Measurements from ENCODE around the gene STUB1. TPM values are rescaled to one million over a fixed set of nuclear protein-coding genes. Genes with fewer than 3 reads are reported as not detected.

STUB1 gene
- total RNA-seq, result 10 to 100 TPM; 67.4 to 84.3 TPM
- polyA plus RNA-seq, result 100 to 1,000 TPM; 126 to 169 TPM
- long read RNA-seq, donor 1, transcript STUB1-201 (7 exons, 1,472 nt), result major isoform, 18 of 24 reads
- long read RNA-seq, donor 1, partial matches to known transcripts, result 3 of 24 reads
- long read RNA-seq, donor 1, other reads (novel, unspliced or antisense), result 0 of 24 reads
- long read RNA-seq, donor 2, transcript STUB1-201 (7 exons, 1,472 nt), result major isoform, 83 of 106 reads
- long read RNA-seq, donor 2, partial matches to known transcripts, result 6 of 106 reads
- long read RNA-seq, donor 2, other reads (novel, unspliced or antisense), result 14 of 106 reads

DNA sequence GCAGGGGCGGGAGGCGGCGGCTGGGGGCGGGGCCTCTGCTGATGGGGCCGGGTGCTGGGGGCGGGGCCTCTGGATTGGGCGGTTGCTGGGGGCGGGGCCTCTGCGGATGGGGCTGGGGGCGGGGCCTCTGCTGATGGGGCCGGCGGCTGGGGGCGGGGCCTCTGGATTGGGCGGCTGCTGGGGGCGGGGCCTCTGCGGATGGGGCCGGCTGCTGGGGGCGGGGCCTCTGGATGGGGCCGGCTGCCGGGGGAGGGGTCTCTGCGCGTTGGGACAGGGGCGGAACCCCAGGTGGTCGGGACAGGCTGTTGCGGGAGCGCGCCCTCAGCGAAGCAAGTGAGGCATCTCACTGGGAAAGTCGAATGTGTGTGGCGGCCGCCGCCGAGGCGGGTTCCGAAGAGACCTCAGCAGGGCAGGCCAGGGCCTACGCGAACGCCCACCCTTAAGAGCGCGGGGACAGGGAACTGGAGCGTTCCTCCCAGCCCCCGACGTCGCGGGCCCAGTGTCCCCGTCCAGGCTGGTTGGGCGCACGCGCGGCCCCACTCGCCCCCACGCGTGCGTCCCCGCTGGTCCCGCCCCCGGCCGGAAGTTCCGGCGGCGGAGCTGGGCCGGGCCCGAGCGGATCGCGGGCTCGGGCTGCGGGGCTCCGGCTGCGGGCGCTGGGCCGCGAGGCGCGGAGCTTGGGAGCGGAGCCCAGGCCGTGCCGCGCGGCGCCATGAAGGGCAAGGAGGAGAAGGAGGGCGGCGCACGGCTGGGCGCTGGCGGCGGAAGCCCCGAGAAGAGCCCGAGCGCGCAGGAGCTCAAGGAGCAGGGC is at the start of gene STUB1:
Gene STUB1, plus strand, starts transcription at position 597 of the 811 bp plus-strand sequence. Its CDS starts 116 bp downstream, at position 713.
- 1% methylated on average over 66 to 91 of the region's 91 CpGs for WGBS, 2 donors
- Histone ChIP-seq H3K4me1 (ENCODE audit: control insufficient read depth in 1 of 2, insufficient read depth in 2 of 2, low read length in 2 of 2) (no peaks in the 10 kb centered on the region), H3K27ac (ENCODE audit: low read depth in 1 of 2, low read length in 2 of 2) (peak within 1 kb of the TSS in 1 of 2 donors; percentile 80), H3K27me3 (ENCODE audit: control insufficient read depth in 1 of 2, insufficient read depth in 2 of 2, low read length in 1 of 2) (no peaks in the 10 kb centered on the region), H3K9me3 (ENCODE audit: control insufficient read depth, low read length) (no peaks in the 10 kb centered on the region), H3K4me3 (ENCODE audit: low read length in 2 of 2) (peak within 1 kb of the TSS; percentile 67 to 73), H3K36me3 (ENCODE audit: control insufficient read depth in 1 of 2, insufficient read depth in 2 of 2, low read length in 1 of 2) (peaks cover 0 to 5% of the 10 kb centered on the region in 2 donors)
- peak; percentile 83 for ATAC-seq (ENCODE audit: low FRiP score)
- peak; percentile 90 to 96 for DNase-seq
- intact Hi-C loops (cut with DNase I), result no loop called here

GRCh38 chr16:630815-631405 is 49.3 kb upstream of the STUB1 start, which contains the start of gene WFIKKN1:
TSS of gene WFIKKN1 (plus strand) at chr16:630985. CDS start at chr16:631254, 269 bp downstream.
- Histone ChIP-seq H3K36me3 (ENCODE audit: control insufficient read depth in 1 of 2, insufficient read depth in 2 of 2, low read length in 1 of 2) (peaks cover 0 to 2% of the 10 kb centered on the region in 2 donors), H3K4me3 (ENCODE audit: low read length in 2 of 2) (no peak within 1 kb of the TSS), H3K9me3 (ENCODE audit: control insufficient read depth, low read length) (no peaks in the 10 kb centered on the region), H3K27me3 (ENCODE audit: control insufficient read depth in 1 of 2, insufficient read depth in 2 of 2, low read length in 1 of 2) (no peaks in the 10 kb centered on the region), H3K27ac (ENCODE audit: low read depth in 1 of 2, low read length in 2 of 2) (no peak within 1 kb of the TSS), H3K4me1 (ENCODE audit: control insufficient read depth in 1 of 2, insufficient read depth in 2 of 2, low read length in 2 of 2) (no peaks in the 10 kb centered on the region)
- peak in 1 of 2 donors; percentile 46 for DNase-seq
- 7% methylated on average over 21 to 23 of the region's 23 CpGs for WGBS, 2 donors
- ATAC-seq (ENCODE audit: low FRiP score), result no peak
- intact Hi-C loops (cut with DNase I), result no loop called here

- 49 to 53% methylated on average over 9 of the region's 9 CpGs for WGBS, 2 donors
- ATAC-seq (ENCODE audit: low FRiP score) (no peak), DNase-seq (no peak)
- no peaks in the 10 kb centered on the region for H3K27me3 ChIP-seq (ENCODE audit: control insufficient read depth in 1 of 2, insufficient read depth in 2 of 2, low read length in 1 of 2)
- intact Hi-C loops (cut with DNase I), result no loop called here
- H3K9me3 ChIP-seq (ENCODE audit: control insufficient read depth, low read length), result no peaks in the 10 kb centered on the region
- H3K4me3 ChIP-seq (ENCODE audit: low read length in 2 of 2), result no peak overlapping the region
- H3K27ac ChIP-seq (ENCODE audit: low read depth in 1 of 2, low read length in 2 of 2), result no peak overlapping the region
- H3K4me1 ChIP-seq (ENCODE audit: control insufficient read depth in 1 of 2, insufficient read depth in 2 of 2, low read length in 2 of 2), result no peaks in the 10 kb centered on the region
- H3K36me3 ChIP-seq (ENCODE audit: control insufficient read depth in 1 of 2, insufficient read depth in 2 of 2, low read length in 1 of 2), result peaks cover 0 to 2% of the 10 kb centered on the region in 2 donors
Observed at GRCh38 chr16:631808-632358, 48.3 kb upstream of the STUB1 start.

DNA sequence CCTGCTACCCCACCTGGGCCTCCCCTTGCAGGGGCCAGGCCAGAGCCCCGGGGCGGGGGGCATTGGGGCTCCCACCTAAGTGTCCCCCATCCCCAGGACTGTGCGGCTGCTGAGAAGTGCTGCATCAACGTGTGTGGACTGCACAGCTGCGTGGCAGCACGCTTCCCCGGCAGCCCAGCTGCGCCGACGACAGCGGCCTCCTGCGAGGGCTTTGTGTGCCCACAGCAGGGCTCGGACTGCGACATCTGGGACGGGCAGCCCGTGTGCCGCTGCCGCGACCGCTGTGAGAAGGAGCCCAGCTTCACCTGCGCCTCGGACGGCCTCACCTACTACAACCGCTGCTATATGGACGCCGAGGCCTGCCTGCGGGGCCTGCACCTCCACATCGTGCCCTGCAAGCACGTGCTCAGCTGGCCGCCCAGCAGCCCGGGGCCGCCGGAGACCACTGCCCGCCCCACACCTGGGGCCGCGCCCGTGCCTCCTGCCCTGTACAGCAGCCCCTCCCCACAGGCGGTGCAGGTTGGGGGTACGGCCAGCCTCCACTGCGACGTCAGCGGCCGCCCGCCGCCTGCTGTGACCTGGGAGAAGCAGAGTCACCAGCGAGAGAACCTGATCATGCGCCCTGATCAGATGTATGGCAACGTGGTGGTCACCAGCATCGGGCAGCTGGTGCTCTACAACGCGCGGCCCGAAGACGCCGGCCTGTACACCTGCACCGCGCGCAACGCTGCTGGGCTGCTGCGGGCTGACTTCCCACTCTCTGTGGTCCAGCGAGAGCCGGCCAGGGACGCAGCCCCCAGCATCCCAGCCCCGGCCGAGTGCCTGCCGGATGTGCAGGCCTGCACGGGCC is 47.5 kb upstream of the STUB1 start:
- Histone ChIP-seq H3K4me1 (ENCODE audit: control insufficient read depth in 1 of 2, insufficient read depth in 2 of 2, low read length in 2 of 2) (no peaks in the 10 kb centered on the region), H3K4me3 (ENCODE audit: low read length in 2 of 2) (no peak overlapping the region), H3K36me3 (ENCODE audit: control insufficient read depth in 1 of 2, insufficient read depth in 2 of 2, low read length in 1 of 2) (peaks cover 0 to 2% of the 10 kb centered on the region in 2 donors), H3K27me3 (ENCODE audit: control insufficient read depth in 1 of 2, insufficient read depth in 2 of 2, low read length in 1 of 2) (no peaks in the 10 kb centered on the region), H3K27ac (ENCODE audit: low read depth in 1 of 2, low read length in 2 of 2) (no peak overlapping the region), H3K9me3 (ENCODE audit: control insufficient read depth, low read length) (no peaks in the 10 kb centered on the region)
- 92 to 93% methylated on average over 61 to 67 of the region's 67 CpGs for WGBS, 2 donors
- no peak for ATAC-seq (ENCODE audit: low FRiP score)
- intact Hi-C loops (cut with DNase I), result no loop called here
- DNase-seq, result peak in 1 of 2 donors; percentile 42

DNA sequence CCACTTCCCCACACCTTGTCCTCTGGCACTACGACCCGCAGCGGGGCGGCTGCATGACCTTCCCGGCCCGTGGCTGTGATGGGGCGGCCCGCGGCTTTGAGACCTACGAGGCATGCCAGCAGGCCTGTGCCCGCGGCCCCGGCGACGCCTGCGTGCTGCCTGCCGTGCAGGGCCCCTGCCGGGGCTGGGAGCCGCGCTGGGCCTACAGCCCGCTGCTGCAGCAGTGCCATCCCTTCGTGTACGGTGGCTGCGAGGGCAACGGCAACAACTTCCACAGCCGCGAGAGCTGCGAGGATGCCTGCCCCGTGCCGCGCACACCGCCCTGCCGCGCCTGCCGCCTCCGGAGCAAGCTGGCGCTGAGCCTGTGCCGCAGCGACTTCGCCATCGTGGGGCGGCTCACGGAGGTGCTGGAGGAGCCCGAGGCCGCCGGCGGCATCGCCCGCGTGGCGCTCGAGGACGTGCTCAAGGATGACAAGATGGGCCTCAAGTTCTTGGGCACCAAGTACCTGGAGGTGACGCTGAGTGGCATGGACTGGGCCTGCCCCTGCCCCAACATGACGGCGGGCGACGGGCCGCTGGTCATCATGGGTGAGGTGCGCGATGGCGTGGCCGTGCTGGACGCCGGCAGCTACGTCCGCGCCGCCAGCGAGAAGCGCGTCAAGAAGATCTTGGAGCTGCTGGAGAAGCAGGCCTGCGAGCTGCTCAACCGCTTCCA is 46.7 kb upstream of the STUB1 start:
- no peak for ATAC-seq (ENCODE audit: low FRiP score)
- intact Hi-C loops (cut with DNase I), result no loop called here
- Histone ChIP-seq H3K4me3 (ENCODE audit: low read length in 2 of 2) (no peak overlapping the region), H3K27me3 (ENCODE audit: control insufficient read depth in 1 of 2, insufficient read depth in 2 of 2, low read length in 1 of 2) (no peaks in the 10 kb centered on the region), H3K36me3 (ENCODE audit: control insufficient read depth in 1 of 2, insufficient read depth in 2 of 2, low read length in 1 of 2) (peaks cover 0 to 2% of the 10 kb centered on the region in 2 donors), H3K9me3 (ENCODE audit: control insufficient read depth, low read length) (no peaks in the 10 kb centered on the region), H3K4me1 (ENCODE audit: control insufficient read depth in 1 of 2, insufficient read depth in 2 of 2, low read length in 2 of 2) (no peaks in the 10 kb centered on the region), H3K27ac (ENCODE audit: low read depth in 1 of 2, low read length in 2 of 2) (no peak overlapping the region)
- 96% methylated on average over 68 to 74 of the region's 74 CpGs for WGBS, 2 donors
- peak in 1 of 2 donors; percentile 48 for DNase-seq

GRCh38 chr16:634051-634670 is 46.0 kb upstream of the STUB1 start:
- H3K4me1 ChIP-seq (ENCODE audit: control insufficient read depth in 1 of 2, insufficient read depth in 2 of 2, low read length in 2 of 2), result no peaks in the 10 kb centered on the region
- 91% methylated on average over 22 of the region's 22 CpGs for WGBS, 2 donors
- no peak for ATAC-seq (ENCODE audit: low FRiP score)

GRCh38 chr16:634996-635395 is 45.2 kb upstream of the STUB1 start:
- intact Hi-C loops (cut with DNase I), result loop anchor here in 1 of 2 donors (5.0 kb wide), 1 partner anchor 48 kb away; no protein-coding TSS in a partner anchor
- Histone ChIP-seq H3K36me3 (ENCODE audit: control insufficient read depth in 1 of 2, insufficient read depth in 2 of 2, low read length in 1 of 2) (peaks cover 0 to 2% of the 10 kb centered on the region in 2 donors), H3K27ac (ENCODE audit: low read depth in 1 of 2, low read length in 2 of 2) (no peak overlapping the region), H3K9me3 (ENCODE audit: control insufficient read depth, low read length) (no peaks in the 10 kb centered on the region), H3K4me1 (ENCODE audit: control insufficient read depth in 1 of 2, insufficient read depth in 2 of 2, low read length in 2 of 2) (no peaks in the 10 kb centered on the region), H3K27me3 (ENCODE audit: control insufficient read depth in 1 of 2, insufficient read depth in 2 of 2, low read length in 1 of 2) (no peaks in the 10 kb centered on the region), H3K4me3 (ENCODE audit: low read length in 2 of 2) (no peak overlapping the region)
- 83 to 88% methylated on average over 6 to 7 of the region's 7 CpGs for WGBS, 2 donors
- DNase-seq (no peak), ATAC-seq (ENCODE audit: low FRiP score) (no peak)

More at GRCh38 chr16:634051-634670, 46.0 kb upstream of the STUB1 start:
- H3K4me3 ChIP-seq (ENCODE audit: low read length in 2 of 2), result no peak overlapping the region
- H3K27ac ChIP-seq (ENCODE audit: low read depth in 1 of 2, low read length in 2 of 2), result no peak overlapping the region
- H3K36me3 ChIP-seq (ENCODE audit: control insufficient read depth in 1 of 2, insufficient read depth in 2 of 2, low read length in 1 of 2), result peaks cover 0 to 2% of the 10 kb centered on the region in 2 donors
- H3K9me3 ChIP-seq (ENCODE audit: control insufficient read depth, low read length), result no peaks in the 10 kb centered on the region
- intact Hi-C loops (cut with DNase I), result no loop called here
- H3K27me3 ChIP-seq (ENCODE audit: control insufficient read depth in 1 of 2, insufficient read depth in 2 of 2, low read length in 1 of 2), result no peaks in the 10 kb centered on the region
- no peak for DNase-seq

Data from aorta (tissue), 5 donors.